Activated T-helper 17 cell treated with anti-CD3 and anti-CD28 coated beads, Interleukin-2, amount 50 U/mL, for 72 hours (primary cell): ENCODE measurements around the gene SPATA33. TPM values are rescaled to one million over a fixed set of nuclear protein-coding genes. Genes with fewer than 3 reads are reported as not detected.
"Not testable (repeated sequence)": the region's sequence is repeated elsewhere in the genome, so short reads cannot be mapped to it uniquely, and the experiment has no call there.

Experiments used
- ATAC-seq: fragments of 150-1000 bp; cut with Tn5 transposase; replicated peaks from 2 replicates; pipeline ENCODE4 v1.10.0; 2021; ENCODE audit warnings: mild to moderate bottlenecking, moderate library complexity
- H3K27ac Mint-ChIP-seq: one replicate; pipeline ENCODE4 v1.8.0; 2022; ENCODE audit warnings: mixed read lengths
- H3K27me3 Mint-ChIP-seq: one replicate; pipeline ENCODE4 v1.8.0; 2022; ENCODE audit warnings: mixed read lengths
- H3K36me3 Mint-ChIP-seq: one replicate; pipeline ENCODE4 v1.8.0; 2022; ENCODE audit warnings: low read depth, mild to moderate bottlenecking, mixed read lengths
- H3K4me1 Mint-ChIP-seq: one replicate; pipeline ENCODE4 v1.8.0; 2022; ENCODE audit warnings: mixed read lengths
- H3K4me3 Mint-ChIP-seq: one replicate; pipeline ENCODE4 v1.8.0; 2022; ENCODE audit warnings: mild to moderate bottlenecking, mixed read lengths
- H3K9me3 Mint-ChIP-seq: one replicate; pipeline ENCODE4 v1.8.0; 2022; ENCODE audit warnings: mixed read lengths
- total RNA-seq, 2 donors: library from RNA; stranded (reverse); gene quantifications; one replicate each; pipeline ENCODE4 v1.2.3, GENCODE V29; 2022

SPATA33 gene
- total RNA-seq, 2 donors from 2014 or later, result 13.3 to 21.5 TPM

DNA sequence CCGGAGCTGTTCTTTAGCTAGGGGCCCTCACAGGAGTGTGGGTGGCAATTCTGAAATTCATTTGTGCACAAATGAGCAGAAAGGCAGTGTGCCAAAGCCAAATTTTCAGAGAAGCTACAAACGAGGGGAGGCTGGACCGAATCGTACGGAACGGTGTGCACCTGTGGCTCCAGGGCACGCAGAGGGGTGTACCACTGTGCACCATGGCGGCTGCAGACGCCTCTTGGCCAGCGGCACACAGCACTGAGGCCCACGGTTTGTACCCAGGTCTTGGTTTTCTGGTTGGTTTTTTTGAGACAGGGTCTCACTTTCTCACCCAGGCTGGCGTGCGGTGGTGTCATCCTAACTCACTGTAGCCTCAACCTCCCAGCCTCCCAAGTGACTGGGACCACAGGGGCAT, 15.1 kb upstream of the SPATA33 start:
- H3K27ac Mint-ChIP-seq, result no peak overlapping the region
- H3K9me3 Mint-ChIP-seq, result no peaks in the 10 kb centered on the region
- peaks cover 20% of the 10 kb centered on the region for H3K36me3 Mint-ChIP-seq
- H3K4me1 Mint-ChIP-seq, result peaks cover 7% of the 10 kb centered on the region
- ATAC-seq, result no peak
- H3K27me3 Mint-ChIP-seq, result no peaks in the 10 kb centered on the region
- H3K4me3 Mint-ChIP-seq, result no peak overlapping the region

DNA sequence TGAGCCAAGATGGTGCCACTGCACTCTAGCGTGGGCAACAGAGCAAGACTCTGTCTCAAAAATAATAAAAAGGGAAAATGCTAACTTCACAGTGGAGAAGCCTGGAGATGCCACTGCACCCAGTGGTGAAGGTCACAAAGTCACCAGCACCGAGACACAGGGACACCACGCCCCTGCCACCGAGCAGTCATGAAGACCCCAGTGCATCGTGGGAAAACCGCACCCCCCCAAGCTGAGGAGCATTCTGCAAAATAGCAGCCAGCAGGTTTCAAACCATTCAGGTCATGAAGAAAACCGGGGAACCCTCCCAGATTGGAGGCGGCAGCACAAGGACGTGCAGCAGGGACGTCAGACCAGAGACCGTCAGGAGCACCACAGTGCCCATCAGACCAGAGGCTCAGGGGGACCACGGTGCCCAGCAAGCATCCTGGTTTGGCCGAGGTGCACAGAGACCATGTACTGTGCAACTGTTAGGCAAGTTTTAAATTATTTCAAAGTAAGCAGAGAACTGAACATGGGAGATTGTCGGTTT, 13.8 kb upstream of the SPATA33 start:
- Mint-ChIP-seq H3K27ac (no peak overlapping the region), H3K4me1 (peaks cover 7% of the 10 kb centered on the region), H3K36me3 (peaks cover 25% of the 10 kb centered on the region), H3K4me3 (no peak overlapping the region), H3K27me3 (no peaks in the 10 kb centered on the region), H3K9me3 (no peaks in the 10 kb centered on the region)
- ATAC-seq, result no peak

DNA sequence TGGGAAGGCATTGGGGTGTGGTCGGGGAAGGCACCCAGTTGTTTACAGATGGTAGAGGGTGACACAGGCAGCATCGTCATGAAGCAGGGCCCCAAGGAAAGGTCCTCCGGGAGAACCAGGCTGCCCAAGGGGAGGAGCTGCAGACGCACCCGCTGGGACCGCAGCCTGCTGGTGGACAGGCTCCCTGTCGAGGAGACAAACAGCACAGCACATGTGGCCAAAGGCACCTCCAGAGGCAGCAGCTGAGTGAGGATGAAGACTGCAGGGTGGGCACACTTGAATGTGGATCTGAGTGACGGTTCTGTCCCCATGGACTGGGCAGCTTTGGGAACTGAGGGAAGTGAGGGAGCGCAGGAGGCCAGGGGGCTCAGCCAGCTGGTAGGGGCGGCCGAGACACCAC, 12.5 kb upstream of the SPATA33 start:
- Mint-ChIP-seq H3K27ac (peak overlapping the region; percentile 28), H3K4me1 (peaks cover 7% of the 10 kb centered on the region)

DNA sequence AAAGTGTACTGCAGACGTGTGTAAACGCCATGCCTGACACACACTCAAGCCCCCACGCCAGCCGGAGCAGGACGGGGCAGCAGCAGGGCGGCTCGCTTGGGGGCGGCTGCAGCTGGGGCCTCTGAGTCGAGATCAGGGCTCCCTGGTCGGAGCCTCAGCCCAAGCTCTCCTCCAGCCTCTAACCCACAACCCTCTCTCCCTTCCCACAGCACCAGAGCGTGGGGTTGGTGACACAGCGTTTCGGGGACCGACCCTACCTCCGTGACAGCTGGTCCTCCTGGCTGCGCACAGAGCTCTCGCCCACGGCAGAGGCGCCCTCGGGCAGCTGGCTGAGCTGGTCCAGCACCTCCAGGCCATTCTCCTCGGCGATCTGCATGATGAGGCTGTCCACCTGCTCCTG, 11.4 kb upstream of the SPATA33 start:
- no peak overlapping the region for H3K4me3 Mint-ChIP-seq
- ATAC-seq, result no peak
- no peaks in the 10 kb centered on the region for H3K9me3 Mint-ChIP-seq
- no peak overlapping the region for H3K27ac Mint-ChIP-seq
- no peaks in the 10 kb centered on the region for H3K4me1 Mint-ChIP-seq
- no peaks in the 10 kb centered on the region for H3K27me3 Mint-ChIP-seq
- peaks cover 48% of the 10 kb centered on the region for H3K36me3 Mint-ChIP-seq

More for the DNA sequence above, 12.5 kb upstream of the SPATA33 start:
- Mint-ChIP-seq H3K27me3 (no peaks in the 10 kb centered on the region), H3K9me3 (no peaks in the 10 kb centered on the region), H3K4me3 (no peak overlapping the region), H3K36me3 (peaks cover 37% of the 10 kb centered on the region)
- ATAC-seq, result no peak

DNA sequence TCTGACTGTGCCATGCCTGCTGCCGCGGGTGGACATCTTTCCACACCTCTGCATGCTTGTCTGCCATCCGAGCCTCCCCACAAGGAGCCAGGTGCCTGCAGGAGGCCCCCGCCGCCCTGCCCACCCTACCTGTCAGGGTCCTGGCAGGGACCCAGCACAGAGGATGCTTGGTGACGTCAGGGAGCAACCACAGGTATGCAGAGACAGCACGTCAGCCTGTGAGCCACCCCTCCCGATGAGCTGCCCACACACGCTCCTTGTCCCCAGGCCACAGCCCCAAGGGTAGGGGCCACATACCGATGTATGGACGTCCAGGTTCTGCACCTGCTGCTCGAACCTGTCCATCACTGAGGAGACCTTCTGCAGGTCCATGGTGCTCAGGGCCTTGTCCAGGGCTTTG, 10.7 kb upstream of the SPATA33 start:
- H3K27me3 Mint-ChIP-seq, result no peaks in the 10 kb centered on the region
- no peak overlapping the region for H3K4me3 Mint-ChIP-seq
- H3K27ac Mint-ChIP-seq, result no peak overlapping the region
- no peaks in the 10 kb centered on the region for H3K4me1 Mint-ChIP-seq
- ATAC-seq, result no peak
- peaks cover 48% of the 10 kb centered on the region for H3K36me3 Mint-ChIP-seq
- no peaks in the 10 kb centered on the region for H3K9me3 Mint-ChIP-seq

DNA sequence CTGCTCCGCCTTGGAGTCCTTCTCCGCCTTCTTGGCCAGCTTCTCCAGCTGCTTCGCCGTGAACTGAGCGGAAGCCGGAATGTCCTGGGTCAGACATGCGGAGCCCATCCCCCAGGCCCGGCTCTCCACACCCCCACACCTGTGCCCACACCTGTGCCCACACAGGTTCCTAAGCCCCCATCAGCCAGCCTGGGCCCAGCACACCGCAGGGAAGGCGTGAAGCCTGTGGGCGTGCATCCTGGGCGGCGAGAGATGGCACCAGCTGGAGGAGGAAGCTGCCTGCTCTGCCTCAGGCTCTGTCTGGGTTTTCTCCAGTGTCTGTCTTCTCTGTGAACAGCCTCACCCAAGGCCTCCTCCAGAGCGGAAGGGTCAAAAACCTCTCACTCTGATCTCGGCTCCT, 6.1 kb upstream of the SPATA33 start:
- H3K27ac Mint-ChIP-seq, result no peak overlapping the region
- no peak overlapping the region for H3K4me3 Mint-ChIP-seq
- no peaks in the 10 kb centered on the region for H3K4me1 Mint-ChIP-seq
- ATAC-seq, result no peak
- H3K36me3 Mint-ChIP-seq, result peaks cover 62% of the 10 kb centered on the region
- H3K9me3 Mint-ChIP-seq, result no peaks in the 10 kb centered on the region
- H3K27me3 Mint-ChIP-seq, result no peaks in the 10 kb centered on the region

DNA sequence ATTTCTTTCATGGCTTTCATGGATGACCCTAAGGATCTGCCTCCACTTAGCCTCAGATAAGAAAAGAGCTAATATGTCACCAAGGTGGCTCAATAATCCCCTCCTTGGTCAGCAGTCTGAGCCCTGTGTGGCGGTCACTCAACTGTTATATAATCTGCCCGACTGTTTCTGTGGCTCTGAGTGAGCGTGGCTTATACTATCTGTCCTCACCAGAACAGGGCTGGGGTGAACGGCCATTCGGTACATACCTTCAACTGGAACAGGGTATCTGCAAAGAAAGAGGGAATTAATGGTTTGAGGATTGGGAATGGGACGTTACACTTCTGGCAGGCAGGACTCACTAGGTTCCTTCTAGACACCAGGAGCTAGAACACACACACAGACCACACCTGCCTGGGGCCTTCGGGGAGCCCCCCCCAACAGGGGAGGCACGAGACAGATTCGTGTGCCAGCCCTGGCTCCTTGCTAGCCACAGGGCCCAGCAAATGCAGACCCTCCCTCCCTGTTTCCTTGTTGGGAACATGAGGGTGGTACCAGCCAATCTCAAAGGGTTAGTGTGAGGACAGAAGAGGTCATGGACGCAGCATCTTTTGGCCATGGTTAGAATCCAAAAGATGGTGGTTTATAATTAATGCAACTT, 3.9 kb upstream of the SPATA33 start:
- Mint-ChIP-seq H3K4me1 (peaks cover 5% of the 10 kb centered on the region), H3K4me3 (no peak overlapping the region), H3K27ac (peak overlapping the region; percentile 70), H3K36me3 (peaks cover 58% of the 10 kb centered on the region), H3K9me3 (no peaks in the 10 kb centered on the region), H3K27me3 (no peaks in the 10 kb centered on the region)
- no peak for ATAC-seq

DNA sequence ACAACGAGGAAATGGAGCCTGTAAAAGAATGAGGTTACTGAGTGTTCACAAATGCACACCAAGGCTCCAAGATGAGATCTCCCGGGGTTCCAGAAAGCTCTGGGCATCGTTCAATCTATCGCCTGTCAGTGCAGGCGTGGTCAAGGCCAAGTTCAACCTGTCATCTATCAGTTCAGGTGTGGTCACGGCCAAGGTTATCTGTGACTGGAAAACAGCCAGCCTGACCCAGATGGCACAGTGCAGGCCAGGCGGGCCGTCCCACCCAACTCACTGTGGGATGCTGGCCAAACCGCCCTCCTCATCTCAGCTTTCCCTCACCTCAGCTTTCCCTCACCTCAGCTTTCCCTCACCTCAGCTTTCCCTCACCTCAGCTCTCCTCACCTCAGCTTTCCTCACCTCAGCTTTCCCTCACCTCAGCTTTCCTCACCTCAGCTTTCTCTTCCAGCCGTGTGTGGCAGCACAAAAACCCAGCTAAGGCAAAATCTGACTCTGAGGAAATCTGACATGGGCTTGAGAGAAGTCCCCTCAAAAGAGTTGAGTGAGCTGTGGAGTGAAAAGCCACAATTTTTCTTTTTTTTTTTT, 2.5 kb upstream of the SPATA33 start:
- H3K27me3 Mint-ChIP-seq, result no peaks in the 10 kb centered on the region
- no peaks in the 10 kb centered on the region for H3K9me3 Mint-ChIP-seq
- ATAC-seq, result no peak
- peaks cover 54% of the 10 kb centered on the region for H3K36me3 Mint-ChIP-seq
- peak overlapping the region; percentile 94 for H3K4me3 Mint-ChIP-seq
- H3K27ac Mint-ChIP-seq, result peak overlapping the region; percentile 88
- peaks cover 6% of the 10 kb centered on the region for H3K4me1 Mint-ChIP-seq

DNA sequence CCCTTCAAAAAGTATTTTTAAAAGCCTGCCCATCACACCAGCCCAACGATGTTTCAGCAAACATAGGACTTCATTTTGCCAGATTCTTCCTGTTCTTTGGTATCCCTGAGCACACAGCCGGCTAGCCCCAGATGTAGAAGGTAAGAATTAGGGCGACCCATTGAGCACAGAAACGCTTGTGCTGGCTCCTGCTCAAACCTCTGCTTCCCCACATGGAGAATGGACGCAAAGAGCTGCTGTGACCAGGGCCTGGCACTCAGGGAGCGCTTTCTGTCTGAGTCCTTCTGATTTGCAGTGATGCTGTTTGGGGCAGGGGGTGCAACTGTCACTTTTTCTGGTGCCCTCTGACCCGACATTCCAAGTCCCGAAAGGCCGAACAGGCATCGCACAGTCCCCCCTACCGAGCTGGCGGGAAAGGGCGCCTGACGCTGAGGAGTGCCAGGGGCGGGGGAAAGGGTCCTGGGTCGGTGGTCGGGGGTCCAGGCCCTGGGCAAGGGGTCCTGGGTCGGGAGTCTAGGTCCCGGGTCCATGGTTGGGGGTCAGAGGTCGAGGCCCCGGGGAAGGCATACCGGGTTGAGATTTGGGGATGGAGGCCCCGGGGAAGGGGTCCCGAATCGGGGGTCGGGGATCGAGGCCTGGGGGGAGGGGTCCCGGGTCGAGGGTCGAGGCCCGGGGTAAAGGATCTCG, 1.1 kb upstream of the SPATA33 start:
- H3K27ac Mint-ChIP-seq, result peak overlapping the region; percentile 88
- no peaks in the 10 kb centered on the region for H3K27me3 Mint-ChIP-seq
- no peaks in the 10 kb centered on the region for H3K9me3 Mint-ChIP-seq
- H3K36me3 Mint-ChIP-seq, result peaks cover 57% of the 10 kb centered on the region
- H3K4me1 Mint-ChIP-seq, result peaks cover 6% of the 10 kb centered on the region
- H3K4me3 Mint-ChIP-seq, result peak overlapping the region; percentile 94
- ATAC-seq, result no peak

DNA sequence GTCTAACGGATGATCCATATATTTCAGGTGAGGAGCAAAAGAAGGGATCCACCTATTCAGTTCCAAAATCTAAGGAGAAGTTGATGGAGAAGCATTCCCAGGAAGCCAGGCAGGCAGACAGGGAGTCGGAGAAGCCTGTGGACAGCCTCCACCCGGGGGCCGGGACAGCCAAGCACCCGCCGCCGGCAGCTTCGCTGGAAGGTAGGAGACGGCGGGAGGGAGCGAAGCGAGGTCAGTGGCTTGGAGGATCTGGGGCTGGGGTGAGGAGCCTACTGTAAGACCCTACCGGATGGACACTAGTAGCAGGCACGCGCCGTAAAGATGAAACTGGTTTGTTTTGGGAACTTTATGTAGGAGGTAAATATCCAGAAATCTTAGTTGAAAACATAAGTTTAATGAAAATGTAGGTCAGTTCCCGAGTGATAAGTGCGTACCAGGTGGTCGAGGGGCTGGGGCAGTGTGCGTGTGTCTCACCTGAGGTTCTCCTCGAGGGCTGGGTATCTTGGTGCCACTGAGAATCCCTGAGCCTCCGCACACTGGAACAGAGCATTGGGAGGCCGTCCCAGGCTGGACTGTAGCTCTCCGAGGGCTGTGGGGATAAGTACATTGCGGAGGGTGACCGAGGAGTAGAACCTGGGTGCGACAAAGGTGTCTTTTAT, 714 bp downstream of the SPATA33 start:
- ATAC-seq, result peak; percentile 30
- H3K36me3 Mint-ChIP-seq, result peaks cover 75% of the 10 kb centered on the region
- H3K27me3 Mint-ChIP-seq, result no peaks in the 10 kb centered on the region
- peak overlapping the region; percentile 94 for H3K4me3 Mint-ChIP-seq
- H3K4me1 Mint-ChIP-seq, result peaks cover 6% of the 10 kb centered on the region
- peak overlapping the region; percentile 93 for H3K27ac Mint-ChIP-seq
- no peaks in the 10 kb centered on the region for H3K9me3 Mint-ChIP-seq

DNA sequence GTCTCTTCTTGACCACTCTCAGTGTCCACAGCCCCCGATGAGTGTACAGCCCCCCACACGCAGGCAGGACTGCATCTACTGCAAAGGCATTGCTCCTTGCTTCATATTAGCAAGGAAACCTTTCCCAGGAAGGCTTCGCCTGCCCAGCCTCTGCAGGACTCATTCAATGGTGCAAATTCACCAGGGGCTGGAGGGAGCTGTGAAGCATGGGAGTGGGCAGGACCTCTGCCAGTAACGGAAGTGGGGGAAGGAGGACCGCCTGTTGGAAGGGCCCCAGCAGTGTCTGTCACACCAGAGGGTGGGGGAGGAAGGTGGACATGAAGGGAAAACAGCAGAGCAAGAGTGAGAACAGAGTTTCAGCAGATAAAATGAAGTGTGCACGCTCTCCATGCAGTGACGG, 2.5 kb downstream of the SPATA33 start:
- Mint-ChIP-seq H3K9me3 (no peaks in the 10 kb centered on the region), H3K27ac (no peak overlapping the region), H3K4me1 (peaks cover 6% of the 10 kb centered on the region), H3K27me3 (no peaks in the 10 kb centered on the region), H3K36me3 (peaks cover 72% of the 10 kb centered on the region), H3K4me3 (peak overlapping the region; percentile 94)
- no peak for ATAC-seq

DNA sequence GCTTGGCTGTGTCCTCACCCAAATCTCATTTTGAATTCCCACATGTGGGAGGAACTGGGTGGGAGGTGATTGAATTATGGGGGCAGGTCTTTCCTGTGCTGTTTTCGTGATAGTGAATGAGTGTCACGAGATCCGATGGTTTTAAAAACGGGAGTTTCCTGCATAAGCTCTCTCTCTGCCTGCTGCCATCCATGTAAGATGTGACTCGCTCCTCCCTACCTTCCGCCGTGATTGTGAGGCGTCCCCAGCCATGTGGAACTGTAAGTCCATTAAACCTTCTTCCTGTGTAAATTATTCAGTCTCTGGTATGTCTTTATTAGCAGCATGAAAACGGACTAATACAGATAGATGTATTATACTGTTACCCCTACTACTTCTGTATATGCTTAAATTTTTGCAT, 3.6 kb downstream of the SPATA33 start:
- Mint-ChIP-seq H3K4me1 (peaks cover 6% of the 10 kb centered on the region), H3K27ac (no peak overlapping the region), H3K4me3 (no peak overlapping the region), H3K27me3 (no peaks in the 10 kb centered on the region), H3K36me3 (peaks cover 62% of the 10 kb centered on the region), H3K9me3 (no peaks in the 10 kb centered on the region)
- no peak for ATAC-seq

DNA sequence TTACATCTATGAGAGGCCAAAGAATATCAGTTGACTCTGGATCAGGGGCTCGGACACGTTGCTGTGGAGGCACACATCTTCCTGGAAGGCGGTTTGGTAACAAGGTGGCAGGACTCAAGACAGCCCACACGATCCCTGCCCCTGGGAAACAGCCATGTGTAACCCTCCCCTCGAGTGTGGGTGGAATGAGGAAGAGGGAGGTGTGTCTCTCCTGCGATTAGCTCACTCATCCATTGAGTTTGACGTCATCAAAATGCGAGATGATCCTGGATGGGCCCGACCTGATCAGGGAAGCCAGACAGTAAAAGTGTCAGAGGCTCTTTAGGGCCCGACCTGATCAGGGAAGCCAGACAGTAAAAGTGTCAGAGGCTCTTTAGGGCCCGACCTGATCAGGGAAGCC, 6.6 kb downstream of the SPATA33 start:
- not testable (repeated sequence) for H3K27me3 Mint-ChIP-seq, ATAC-seq, H3K4me3 Mint-ChIP-seq, H3K4me1 Mint-ChIP-seq, H3K9me3 Mint-ChIP-seq, H3K27ac Mint-ChIP-seq
- peaks cover 48% of the 10 kb centered on the region for H3K36me3 Mint-ChIP-seq

DNA sequence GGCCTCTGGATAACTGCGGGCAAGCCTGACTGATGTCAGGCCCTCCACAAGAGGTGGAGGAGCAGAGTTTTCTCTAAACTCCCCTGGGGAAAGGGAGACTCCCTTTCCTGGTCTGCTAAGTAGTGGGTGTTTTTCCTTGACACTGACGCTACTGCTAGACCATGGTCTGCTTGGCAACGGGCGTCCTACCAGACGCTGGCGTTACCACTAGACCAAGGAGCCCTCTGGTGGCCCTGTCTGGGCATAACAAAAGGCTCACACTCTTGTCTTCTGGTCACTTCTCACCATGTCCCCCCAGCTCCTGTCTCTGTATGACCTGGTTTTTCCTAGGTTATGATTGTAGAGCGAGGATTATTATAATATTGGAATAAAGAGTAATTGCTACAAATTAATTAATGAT, 9.4 kb downstream of the SPATA33 start:
- not testable (repeated sequence) for H3K9me3 Mint-ChIP-seq, H3K27me3 Mint-ChIP-seq, ATAC-seq, H3K4me3 Mint-ChIP-seq, H3K27ac Mint-ChIP-seq, H3K4me1 Mint-ChIP-seq
- peaks cover 23% of the 10 kb centered on the region for H3K36me3 Mint-ChIP-seq
